Measurements from ENCODE around the gene PHF2. TPM values are rescaled to one million over a fixed set of nuclear protein-coding genes. Genes with fewer than 3 reads are reported as not detected.

The PHF2 gene
- total RNA-seq, 6 experiments from 2014 or later, result 15.4 to 17.5 (median 16.6) TPM

DNA sequence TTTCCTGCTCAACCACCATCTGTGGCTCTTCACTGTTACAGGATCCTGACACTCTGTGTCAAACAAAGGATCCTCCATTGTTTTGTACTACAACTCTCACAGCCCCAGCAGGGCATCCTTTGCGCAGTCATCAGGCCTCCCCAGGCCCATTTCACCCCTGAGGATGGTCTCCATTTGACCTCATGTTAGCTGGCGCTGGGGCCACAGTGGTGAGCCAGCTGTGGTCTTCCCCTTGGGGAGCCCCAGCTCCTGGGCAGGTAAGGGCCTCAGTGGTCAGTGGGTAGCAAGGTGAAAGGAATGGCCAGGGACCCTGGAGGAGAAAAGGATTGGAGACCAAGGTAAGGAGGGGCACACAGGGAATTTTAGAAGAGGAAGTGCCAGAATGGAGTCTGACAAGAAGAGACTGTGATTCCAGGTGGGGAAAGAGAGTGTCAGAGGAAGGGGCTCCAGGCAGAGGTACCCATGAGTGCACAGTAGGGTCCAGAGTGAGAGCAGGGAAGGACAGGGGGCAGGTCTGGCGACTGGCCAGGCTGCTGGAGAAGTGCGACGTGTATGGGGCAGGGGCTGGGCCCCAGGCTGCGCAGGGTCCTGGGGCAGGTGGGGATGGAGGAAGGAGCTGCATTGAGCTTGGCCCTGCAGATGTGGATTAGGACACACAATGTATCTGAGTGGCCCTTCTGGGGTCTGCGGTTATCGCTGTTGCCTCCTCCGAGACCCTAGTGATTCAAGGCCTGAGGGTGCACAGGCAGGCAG, 109.9 kb downstream of the PHF2 start:
- peaks cover 24% of the 10 kb centered on the region for H3K9me3 Mint-ChIP-seq
- no peaks in the 10 kb centered on the region for H3K36me3 Mint-ChIP-seq (ENCODE audit: low read depth)
- no peak for DNase-seq
- no peak overlapping the region for H3K27ac Mint-ChIP-seq
- H3K4me3 Mint-ChIP-seq, result no peak overlapping the region
- H3K27me3 Mint-ChIP-seq (ENCODE audit: insufficient read depth), result peaks cover 9% of the 10 kb centered on the region
- TF ChIP-seq, protein P1, sequence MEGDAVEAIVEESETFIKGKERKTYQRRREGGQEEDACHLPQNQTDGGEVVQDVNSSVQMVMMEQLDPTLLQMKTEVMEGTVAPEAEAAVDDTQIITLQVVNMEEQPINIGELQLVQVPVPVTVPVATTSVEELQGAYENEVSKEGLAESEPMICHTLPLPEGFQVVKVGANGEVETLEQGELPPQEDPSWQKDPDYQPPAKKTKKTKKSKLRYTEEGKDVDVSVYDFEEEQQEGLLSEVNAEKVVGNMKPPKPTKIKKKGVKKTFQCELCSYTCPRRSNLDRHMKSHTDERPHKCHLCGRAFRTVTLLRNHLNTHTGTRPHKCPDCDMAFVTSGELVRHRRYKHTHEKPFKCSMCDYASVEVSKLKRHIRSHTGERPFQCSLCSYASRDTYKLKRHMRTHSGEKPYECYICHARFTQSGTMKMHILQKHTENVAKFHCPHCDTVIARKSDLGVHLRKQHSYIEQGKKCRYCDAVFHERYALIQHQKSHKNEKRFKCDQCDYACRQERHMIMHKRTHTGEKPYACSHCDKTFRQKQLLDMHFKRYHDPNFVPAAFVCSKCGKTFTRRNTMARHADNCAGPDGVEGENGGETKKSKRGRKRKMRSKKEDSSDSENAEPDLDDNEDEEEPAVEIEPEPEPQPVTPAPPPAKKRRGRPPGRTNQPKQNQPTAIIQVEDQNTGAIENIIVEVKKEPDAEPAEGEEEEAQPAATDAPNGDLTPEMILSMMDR (IDR thresholded peaks at IDR 0.05), result no peak
- H3K4me1 Mint-ChIP-seq (ENCODE audit: low read depth), result 0 out of 2 replicates have a peak, but pooled peaks cover 7% of the 10 kb centered on the region

DNA sequence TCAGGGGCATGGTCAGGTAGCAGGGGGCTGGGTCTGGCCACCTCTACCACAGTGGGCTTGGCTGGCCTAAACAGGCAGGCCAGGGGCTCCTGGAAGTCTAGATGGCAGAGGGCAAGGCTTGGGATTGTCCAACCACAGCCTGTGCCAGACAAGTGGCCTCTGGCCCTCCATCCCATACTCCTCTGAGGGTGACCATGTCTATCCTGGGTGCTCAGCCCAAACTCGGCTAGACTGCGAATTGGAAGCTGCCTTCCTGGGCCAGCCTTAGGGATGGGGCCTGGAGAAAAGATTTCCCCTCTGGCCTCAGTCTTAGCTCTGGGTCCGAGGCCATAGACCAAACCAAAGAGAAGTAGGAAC, 110.5 kb downstream of the PHF2 start:
- TF ChIP-seq, protein P1 (IDR thresholded peaks at IDR 0.05), result no peak
- H3K4me1 Mint-ChIP-seq (ENCODE audit: low read depth), result 0 out of 2 replicates have a peak, but pooled peaks cover 7% of the 10 kb centered on the region
- peaks cover 24% of the 10 kb centered on the region for H3K9me3 Mint-ChIP-seq
- no peak overlapping the region for H3K27ac Mint-ChIP-seq
- H3K27me3 Mint-ChIP-seq (ENCODE audit: insufficient read depth), result peaks cover 9% of the 10 kb centered on the region
- H3K4me3 Mint-ChIP-seq, result no peak overlapping the region
- no peak for DNase-seq
- no peaks in the 10 kb centered on the region for H3K36me3 Mint-ChIP-seq (ENCODE audit: low read depth)

DNA sequence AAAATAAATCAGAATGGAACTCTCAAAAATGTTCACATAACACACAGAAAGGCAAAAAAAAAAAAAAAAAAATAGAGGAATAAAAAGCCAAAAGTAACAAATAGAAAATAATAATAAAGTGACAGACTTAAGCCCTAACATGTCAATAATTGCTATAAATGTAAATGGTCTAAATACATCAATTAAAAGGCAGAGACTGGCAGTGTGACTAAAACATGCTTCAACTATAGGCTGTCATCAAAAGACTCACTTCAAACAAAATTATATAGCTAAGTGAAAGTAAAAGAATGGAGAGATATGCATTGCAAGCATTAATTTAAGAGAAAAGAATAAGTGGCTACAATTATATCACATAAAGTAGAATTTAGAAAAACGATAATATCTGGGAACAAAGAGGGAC, 114.2 kb downstream of the PHF2 start:
- TF ChIP-seq, protein P1 (IDR thresholded peaks at IDR 0.05), result no peak
- Mint-ChIP-seq H3K4me1 (ENCODE audit: low read depth) (no peaks in the 10 kb centered on the region), H3K9me3 (peaks cover 24% of the 10 kb centered on the region), H3K36me3 (ENCODE audit: low read depth) (no peaks in the 10 kb centered on the region), H3K4me3 (no peak overlapping the region), H3K27ac (no peak overlapping the region), H3K27me3 (ENCODE audit: insufficient read depth) (peaks cover 5% of the 10 kb centered on the region)
- no peak for DNase-seq

DNA sequence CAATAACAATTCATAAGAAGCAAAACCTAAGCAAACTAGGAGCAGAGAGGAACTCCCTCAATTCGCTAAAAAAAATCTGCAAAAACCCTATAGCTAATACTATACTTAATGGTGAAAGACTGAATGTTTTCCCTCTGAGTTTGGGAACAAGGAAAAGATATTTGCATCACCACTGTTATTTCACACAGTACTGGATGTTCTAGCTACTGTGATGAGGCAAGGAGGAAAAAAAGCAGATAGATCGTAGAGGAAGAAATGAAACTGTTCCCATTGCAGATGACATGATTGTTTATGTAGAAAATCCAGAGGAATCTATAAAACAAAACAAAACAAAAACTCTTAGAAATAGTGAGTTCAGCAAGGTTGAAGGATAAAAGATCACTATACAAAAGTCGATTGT, 116.7 kb downstream of the PHF2 start:
- no peak for DNase-seq
- Mint-ChIP-seq H3K27ac (no peak overlapping the region), H3K27me3 (ENCODE audit: insufficient read depth) (peaks cover 1% of the 10 kb centered on the region; the same call in 1 of the 2 replicates)

DNA sequence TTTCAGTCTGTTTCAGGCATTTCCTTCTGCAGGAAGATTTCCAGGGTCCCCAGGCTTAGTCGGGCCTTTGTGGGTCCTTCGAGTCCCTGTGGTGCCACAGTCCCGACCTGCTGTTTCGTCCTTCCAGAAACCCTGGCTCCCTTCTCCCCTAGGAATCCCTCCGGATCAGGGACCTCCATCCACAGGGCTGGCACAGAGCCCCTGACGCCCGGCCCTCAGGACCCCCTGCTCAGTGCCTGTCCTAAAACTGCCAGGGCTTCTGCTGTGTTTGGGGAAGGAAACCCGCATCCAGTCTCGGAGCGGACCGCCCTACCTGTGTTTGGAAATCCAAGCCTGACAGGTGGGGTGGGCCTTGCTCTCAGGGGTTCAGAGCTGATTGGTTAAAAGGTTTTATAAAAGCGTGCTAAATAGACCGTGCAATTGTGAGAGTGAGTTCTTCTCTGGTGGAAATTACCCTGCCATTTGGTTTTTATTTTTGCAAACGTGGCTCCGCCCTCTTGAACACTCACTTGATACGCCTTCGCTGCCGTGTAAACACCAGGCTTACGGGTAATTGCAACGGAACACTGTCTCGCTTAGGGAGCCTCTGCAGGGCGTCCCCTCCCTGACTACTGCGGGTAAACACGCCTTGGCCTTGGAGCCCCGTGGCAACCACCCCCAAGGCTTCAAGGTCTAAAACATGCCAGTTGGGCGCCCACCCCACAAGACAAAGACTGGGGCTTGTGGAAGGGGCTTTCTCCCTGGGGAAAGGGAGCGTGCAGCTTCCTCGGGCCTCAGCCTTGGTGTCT, 121.2 kb downstream of the PHF2 start:
- no peak for DNase-seq
- Mint-ChIP-seq H3K27ac (no peak overlapping the region), H3K27me3 (ENCODE audit: insufficient read depth) (peaks cover 1% of the 10 kb centered on the region; the same call in 1 of the 2 replicates), H3K36me3 (ENCODE audit: low read depth) (no peaks in the 10 kb centered on the region), H3K4me3 (no peak overlapping the region), H3K4me1 (ENCODE audit: low read depth) (no peaks in the 10 kb centered on the region), H3K9me3 (peaks cover 9% of the 10 kb centered on the region)
- TF ChIP-seq, protein P1 (IDR thresholded peaks at IDR 0.05), result no peak

More for the DNA sequence above, 116.7 kb downstream of the PHF2 start:
- Mint-ChIP-seq H3K4me1 (ENCODE audit: low read depth) (no peaks in the 10 kb centered on the region), H3K4me3 (peak overlapping the region; percentile 36; the same call in 1 of the 2 replicates), H3K36me3 (ENCODE audit: low read depth) (no peaks in the 10 kb centered on the region), H3K9me3 (peaks cover 23% of the 10 kb centered on the region)
- TF ChIP-seq, protein P1 (IDR thresholded peaks at IDR 0.05), result no peak

All from HFFc6 (cell line).